ENCODE results near the gene NLRP1. TPM values are rescaled to one million over a fixed set of nuclear protein-coding genes. Genes with fewer than 3 reads are reported as not detected.

NLRP1 gene
- total and polyA plus RNA-seq, 2 donors (not counting 3 experiments of a cell fraction or from before 2014, with no cell fraction given): 43.8 to 53.9 TPM

DNA sequence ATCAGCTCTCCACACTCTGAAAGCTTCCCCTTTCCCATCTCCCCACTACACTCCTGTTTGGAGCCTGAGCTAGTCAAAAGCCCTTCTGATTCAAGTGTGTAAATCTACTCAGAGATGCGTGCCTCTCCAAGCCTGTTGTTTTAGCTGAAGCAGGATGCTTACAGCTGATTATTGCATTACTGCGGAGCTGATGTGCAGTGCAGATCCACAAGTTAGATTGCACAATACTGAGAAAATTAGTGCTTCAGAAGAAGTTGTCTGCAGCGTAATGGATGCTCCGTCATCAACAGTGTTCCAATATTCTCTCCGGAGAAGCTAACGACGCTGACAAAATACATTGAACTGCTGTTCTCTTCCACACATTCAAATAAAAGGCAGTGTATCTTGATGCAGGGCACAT is 44.8 kb upstream of the NLRP1 start:
- H3K4me3 ChIP-seq (replicated peaks in 1 of 3; ENCODE audit: insufficient read depth in 1 of 3, low read depth in 1 of 3, low read length in 3 of 3): no peak overlapping the region
- ChIA-PET CTCF (interaction anchor here (1.2 to 2.0 kb wide), 2 partner anchors 8 to 36 kb away, joined by 4 to 13 read pairs; no protein-coding TSS in a partner anchor), POLR2A (no interaction called here)
- no peaks in the 10 kb centered on the region for H3K9me1 ChIP-seq (replicated peaks; ENCODE audit: control insufficient read depth, extremely low read depth, insufficient read depth, low read length)
- dilution Hi-C loops (cut with MboI; ENCODE audit: extremely low pct_ligation_motif_present, low sequenced_read_pairs) (no loop called here), intact Hi-C loops (cut with micrococcal nuclease) (no loop called here)
- no peaks in the 10 kb centered on the region for H4K20me1 ChIP-seq (replicated peaks; ENCODE audit: control insufficient read depth, extremely low read depth, insufficient read depth, low read length)
- TF ChIP-seq, protein P1, sequence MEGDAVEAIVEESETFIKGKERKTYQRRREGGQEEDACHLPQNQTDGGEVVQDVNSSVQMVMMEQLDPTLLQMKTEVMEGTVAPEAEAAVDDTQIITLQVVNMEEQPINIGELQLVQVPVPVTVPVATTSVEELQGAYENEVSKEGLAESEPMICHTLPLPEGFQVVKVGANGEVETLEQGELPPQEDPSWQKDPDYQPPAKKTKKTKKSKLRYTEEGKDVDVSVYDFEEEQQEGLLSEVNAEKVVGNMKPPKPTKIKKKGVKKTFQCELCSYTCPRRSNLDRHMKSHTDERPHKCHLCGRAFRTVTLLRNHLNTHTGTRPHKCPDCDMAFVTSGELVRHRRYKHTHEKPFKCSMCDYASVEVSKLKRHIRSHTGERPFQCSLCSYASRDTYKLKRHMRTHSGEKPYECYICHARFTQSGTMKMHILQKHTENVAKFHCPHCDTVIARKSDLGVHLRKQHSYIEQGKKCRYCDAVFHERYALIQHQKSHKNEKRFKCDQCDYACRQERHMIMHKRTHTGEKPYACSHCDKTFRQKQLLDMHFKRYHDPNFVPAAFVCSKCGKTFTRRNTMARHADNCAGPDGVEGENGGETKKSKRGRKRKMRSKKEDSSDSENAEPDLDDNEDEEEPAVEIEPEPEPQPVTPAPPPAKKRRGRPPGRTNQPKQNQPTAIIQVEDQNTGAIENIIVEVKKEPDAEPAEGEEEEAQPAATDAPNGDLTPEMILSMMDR (IDR thresholded peaks at IDR 0.05; ENCODE audit: extremely low read depth in 1 of 2, insufficient read depth in 1 of 2, low read depth in 1 of 2, low read length in 2 of 2): no peak
- TF ChIP-seq POLR2AphosphoS5 (IDR thresholded peaks at IDR 0.05; ENCODE audit: insufficient read depth, low read depth, low read length): no peak
- TF ChIP-seq JUN (IDR thresholded peaks at IDR 0.05; ENCODE audit: borderline replicate concordance, insufficient read depth, insufficient read length, low read depth): no peak
- no peak for TF ChIP-seq FOS (IDR thresholded peaks at IDR 0.05; ENCODE audit: borderline replicate concordance, insufficient read depth, low read length)
- TF ChIP-seq MYC (IDR thresholded peaks at IDR 0.05; ENCODE audit: low read depth, low read length): no peak
- TF ChIP-seq GATA2 (IDR thresholded peaks at IDR 0.05; ENCODE audit: insufficient read depth, insufficient read length, low read depth, low read length): no peak
- TF ChIP-seq, protein P2, sequence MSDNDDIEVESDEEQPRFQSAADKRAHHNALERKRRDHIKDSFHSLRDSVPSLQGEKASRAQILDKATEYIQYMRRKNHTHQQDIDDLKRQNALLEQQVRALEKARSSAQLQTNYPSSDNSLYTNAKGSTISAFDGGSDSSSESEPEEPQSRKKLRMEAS (IDR thresholded peaks at IDR 0.05; ENCODE audit: insufficient read depth, insufficient read length): no peak
- no peak for TF ChIP-seq EZH2 (IDR thresholded peaks at IDR 0.05; ENCODE audit: borderline replicate concordance, low read depth, low read length, severe bottlenecking)
- no peak for TF ChIP-seq POLR2A (IDR thresholded peaks at IDR 0.05; ENCODE audit: low read depth, low read length)
- FAIRE-seq (no peak), DNase-seq (ENCODE audit: low read depth, low spot score) (no peak)
- H3K27me3 ChIP-seq (ENCODE audit: control insufficient read depth in 2 of 2, insufficient read depth in 2 of 2, low read length in 2 of 2): no peaks in the 10 kb centered on the region
- H3K79me2 ChIP-seq (ENCODE audit: control insufficient read depth, insufficient read depth, low read length): no peaks in the 10 kb centered on the region
- H3K27ac ChIP-seq (ENCODE audit: insufficient read depth, low read depth, low read length): no peak overlapping the region
- no peak overlapping the region for H2AFZ ChIP-seq (ENCODE audit: low read depth, low read length)
- H3K9ac ChIP-seq (replicated peaks; ENCODE audit: extremely low read depth, insufficient read depth, low read length): no peak overlapping the region
- no peaks in the 10 kb centered on the region for H3K36me3 ChIP-seq (ENCODE audit: control insufficient read depth in 2 of 2, extremely low read depth in 1 of 2, insufficient read depth in 2 of 2, low read length in 2 of 2)
- H3K4me2 ChIP-seq (ENCODE audit: insufficient read depth, low read length): no peak overlapping the region
- H3K4me1 ChIP-seq (ENCODE audit: control insufficient read depth, extremely low read depth, insufficient read depth, low read length): peaks cover 19% of the 10 kb centered on the region
- no peaks in the 10 kb centered on the region for H3K9me3 ChIP-seq (replicated peaks; ENCODE audit: control insufficient read depth, insufficient read depth, low read length)
- BruUV-seq (replicated peaks): no TSS peak

Measured in endothelial cell of umbilical vein (primary cell).